ENCODE data around the gene SLC40A1. TPM values are rescaled to one million over a fixed set of nuclear protein-coding genes. Genes with fewer than 3 reads are reported as not detected.

The SLC40A1 gene
- polyA plus RNA-seq, 2 donors: 5.5 to 7.0 TPM

- Histone ChIP-seq H3K27me3 (ENCODE audit: control insufficient read depth in 1 of 2, insufficient read depth in 2 of 2, low read length in 2 of 2) (no peaks in the 10 kb centered on the region), H3K36me3 (ENCODE audit: control insufficient read depth in 2 of 2, insufficient read depth in 2 of 2, low read length in 1 of 2) (no peaks in the 10 kb centered on the region), H3K9me3 (ENCODE audit: control insufficient read depth in 2 of 2, insufficient read depth in 1 of 2, low read depth in 1 of 2, low read length in 1 of 2) (no peaks in the 10 kb centered on the region), H3K4me1 (ENCODE audit: control insufficient read depth in 2 of 2, insufficient read depth in 2 of 2, low read length in 1 of 2) (peaks cover 0 to 4% of the 10 kb centered on the region in 2 donors), H3K4me3 (ENCODE audit: low read depth in 1 of 2, low read length in 2 of 2) (no peak overlapping the region), H3K27ac (ENCODE audit: low read depth in 2 of 2, low read length in 1 of 2) (no peak overlapping the region)
- WGBS, 2 donors: 89 to 90% methylated on average over 5 of the region's 5 CpGs
Measured at GRCh38 chr2:189583227-189584198, 2.9 kb upstream of the SLC40A1 start.

- H3K9me3 ChIP-seq (ENCODE audit: control insufficient read depth in 2 of 2, insufficient read depth in 1 of 2, low read depth in 1 of 2, low read length in 1 of 2): no peaks in the 10 kb centered on the region
- H3K27ac ChIP-seq (ENCODE audit: low read depth in 2 of 2, low read length in 1 of 2): no peak overlapping the region
- H3K4me3 ChIP-seq (ENCODE audit: low read depth in 1 of 2, low read length in 2 of 2): no peak overlapping the region
- no peaks in the 10 kb centered on the region for H3K36me3 ChIP-seq (ENCODE audit: control insufficient read depth in 2 of 2, insufficient read depth in 2 of 2, low read length in 1 of 2)
- no peaks in the 10 kb centered on the region for H3K27me3 ChIP-seq (ENCODE audit: control insufficient read depth in 1 of 2, insufficient read depth in 2 of 2, low read length in 2 of 2)
- peaks cover 0 to 4% of the 10 kb centered on the region in 2 donors for H3K4me1 ChIP-seq (ENCODE audit: control insufficient read depth in 2 of 2, insufficient read depth in 2 of 2, low read length in 1 of 2)
- 85 to 98% methylated on average over 2 of the region's 2 CpGs for WGBS, 2 donors
Measured at GRCh38 chr2:189582809-189583192, 2.2 kb upstream of the SLC40A1 start.

- no peak overlapping the region for H3K4me3 ChIP-seq (ENCODE audit: low read depth in 1 of 2, low read length in 2 of 2)
- H3K36me3 ChIP-seq (ENCODE audit: control insufficient read depth in 2 of 2, insufficient read depth in 2 of 2, low read length in 1 of 2): no peaks in the 10 kb centered on the region
- H3K27ac ChIP-seq (ENCODE audit: low read depth in 2 of 2, low read length in 1 of 2): no peak overlapping the region
- H3K4me1 ChIP-seq (ENCODE audit: control insufficient read depth in 2 of 2, insufficient read depth in 2 of 2, low read length in 1 of 2): peaks cover 2 to 4% of the 10 kb centered on the region in 2 donors
- WGBS, 2 donors: 85 to 86% methylated on average over 6 of the region's 6 CpGs
- no peaks in the 10 kb centered on the region for H3K27me3 ChIP-seq (ENCODE audit: control insufficient read depth in 1 of 2, insufficient read depth in 2 of 2, low read length in 2 of 2)
- H3K9me3 ChIP-seq (ENCODE audit: control insufficient read depth in 2 of 2, insufficient read depth in 1 of 2, low read depth in 1 of 2, low read length in 1 of 2): no peaks in the 10 kb centered on the region
Measured at GRCh38 chr2:189582140-189582808, 1.7 kb upstream of the SLC40A1 start.

GRCh38 chr2:189581354-189582139 lies 961 bp upstream of the SLC40A1 start:
- Histone ChIP-seq H3K4me3 (ENCODE audit: low read depth in 1 of 2, low read length in 2 of 2) (peak overlapping the region; percentile 57 to 73), H3K9me3 (ENCODE audit: control insufficient read depth in 2 of 2, insufficient read depth in 1 of 2, low read depth in 1 of 2, low read length in 1 of 2) (no peaks in the 10 kb centered on the region), H3K27ac (ENCODE audit: low read depth in 2 of 2, low read length in 1 of 2) (peak overlapping the region; percentile 81 to 92), H3K4me1 (ENCODE audit: control insufficient read depth in 2 of 2, insufficient read depth in 2 of 2, low read length in 1 of 2) (peaks cover 2 to 7% of the 10 kb centered on the region in 2 donors), H3K36me3 (ENCODE audit: control insufficient read depth in 2 of 2, insufficient read depth in 2 of 2, low read length in 1 of 2) (no peaks in the 10 kb centered on the region), H3K27me3 (ENCODE audit: control insufficient read depth in 1 of 2, insufficient read depth in 2 of 2, low read length in 2 of 2) (no peaks in the 10 kb centered on the region)
- 20 to 23% methylated on average over 21 to 22 of the region's 22 CpGs for WGBS, 2 donors

GRCh38 chr2:189580241-189580651 lies 340 bp downstream of the SLC40A1 start:
- Histone ChIP-seq H3K9me3 (ENCODE audit: control insufficient read depth in 2 of 2, insufficient read depth in 1 of 2, low read depth in 1 of 2, low read length in 1 of 2) (no peaks in the 10 kb centered on the region), H3K27me3 (ENCODE audit: control insufficient read depth in 1 of 2, insufficient read depth in 2 of 2, low read length in 2 of 2) (no peaks in the 10 kb centered on the region), H3K27ac (ENCODE audit: low read depth in 2 of 2, low read length in 1 of 2) (peak overlapping the region; percentile 81 to 92), H3K4me3 (ENCODE audit: low read depth in 1 of 2, low read length in 2 of 2) (peak overlapping the region; percentile 57 to 73), H3K36me3 (ENCODE audit: control insufficient read depth in 2 of 2, insufficient read depth in 2 of 2, low read length in 1 of 2) (no peaks in the 10 kb centered on the region), H3K4me1 (ENCODE audit: control insufficient read depth in 2 of 2, insufficient read depth in 2 of 2, low read length in 1 of 2) (peaks cover 2 to 7% of the 10 kb centered on the region in 2 donors)
- WGBS, 2 donors: 0 to 1% methylated on average over 13 of the region's 13 CpGs

GRCh38 chr2:189579585-189580186 lies 900 bp downstream of the SLC40A1 start:
- peak overlapping the region; percentile 57 to 73 for H3K4me3 ChIP-seq (ENCODE audit: low read depth in 1 of 2, low read length in 2 of 2)
- no peaks in the 10 kb centered on the region for H3K9me3 ChIP-seq (ENCODE audit: control insufficient read depth in 2 of 2, insufficient read depth in 1 of 2, low read depth in 1 of 2, low read length in 1 of 2)
- peaks cover 0 to 4% of the 10 kb centered on the region in 2 donors for H3K36me3 ChIP-seq (ENCODE audit: control insufficient read depth in 2 of 2, insufficient read depth in 2 of 2, low read length in 1 of 2)
- peak overlapping the region; percentile 42 to 92 for H3K27ac ChIP-seq (ENCODE audit: low read depth in 2 of 2, low read length in 1 of 2)
- no peaks in the 10 kb centered on the region for H3K27me3 ChIP-seq (ENCODE audit: control insufficient read depth in 1 of 2, insufficient read depth in 2 of 2, low read length in 2 of 2)
- peaks cover 2 to 7% of the 10 kb centered on the region in 2 donors for H3K4me1 ChIP-seq (ENCODE audit: control insufficient read depth in 2 of 2, insufficient read depth in 2 of 2, low read length in 1 of 2)
- WGBS, 2 donors: 24 to 32% methylated on average over 11 of the region's 11 CpGs

- Histone ChIP-seq H3K4me1 (ENCODE audit: control insufficient read depth in 2 of 2, insufficient read depth in 2 of 2, low read length in 1 of 2) (peaks cover 2 to 7% of the 10 kb centered on the region in 2 donors), H3K36me3 (ENCODE audit: control insufficient read depth in 2 of 2, insufficient read depth in 2 of 2, low read length in 1 of 2) (peaks cover 0 to 4% of the 10 kb centered on the region in 2 donors), H3K27ac (ENCODE audit: low read depth in 2 of 2, low read length in 1 of 2) (no peak overlapping the region), H3K9me3 (ENCODE audit: control insufficient read depth in 2 of 2, insufficient read depth in 1 of 2, low read depth in 1 of 2, low read length in 1 of 2) (no peaks in the 10 kb centered on the region), H3K4me3 (ENCODE audit: low read depth in 1 of 2, low read length in 2 of 2) (peak overlapping the region in 1 of 2 donors; percentile 7), H3K27me3 (ENCODE audit: control insufficient read depth in 1 of 2, insufficient read depth in 2 of 2, low read length in 2 of 2) (no peaks in the 10 kb centered on the region)
- 35 to 42% methylated on average over 1 of the region's 1 CpG for WGBS, 2 donors
Measured at GRCh38 chr2:189578272-189578950, 2.2 kb downstream of the SLC40A1 start.

GRCh38 chr2:189577121-189577520 lies 3.5 kb downstream of the SLC40A1 start:
- peaks cover 0 to 4% of the 10 kb centered on the region in 2 donors for H3K36me3 ChIP-seq (ENCODE audit: control insufficient read depth in 2 of 2, insufficient read depth in 2 of 2, low read length in 1 of 2)
- H3K27ac ChIP-seq (ENCODE audit: low read depth in 2 of 2, low read length in 1 of 2): peak overlapping the region in 1 of 2 donors; percentile 49
- no peaks in the 10 kb centered on the region for H3K9me3 ChIP-seq (ENCODE audit: control insufficient read depth in 2 of 2, insufficient read depth in 1 of 2, low read depth in 1 of 2, low read length in 1 of 2)
- H3K4me1 ChIP-seq (ENCODE audit: control insufficient read depth in 2 of 2, insufficient read depth in 2 of 2, low read length in 1 of 2): peaks cover 2 to 7% of the 10 kb centered on the region in 2 donors
- H3K4me3 ChIP-seq (ENCODE audit: low read depth in 1 of 2, low read length in 2 of 2): no peak overlapping the region
- 59 to 60% methylated on average over 5 of the region's 5 CpGs for WGBS, 2 donors
- no peaks in the 10 kb centered on the region for H3K27me3 ChIP-seq (ENCODE audit: control insufficient read depth in 1 of 2, insufficient read depth in 2 of 2, low read length in 2 of 2)
